GM12891 (cell line): ENCODE measurements around the gene DHRS3.

Experiments used
- POLR2A ChIP-seq: IDR thresholded peaks from 2 replicates; pipeline ENCODE4 v1.6.1; 2011; ENCODE audit warnings: low read depth, low read length, control low read depth
- POLR2AphosphoS5 ChIP-seq: IDR thresholded peaks from 2 replicates; pipeline ENCODE4 v1.6.1; 2011; ENCODE audit warnings: low read depth, low read length, control low read depth
- POU2F2 ChIP-seq: IDR thresholded peaks from 2 replicates; pipeline ENCODE4 v1.6.1; 2011; ENCODE audit warnings: low read depth, mild to moderate bottlenecking, control low read depth, low read length, moderate library complexity
- SPI1 ChIP-seq: IDR thresholded peaks from 2 replicates; pipeline ENCODE4 v1.6.1; 2011; ENCODE audit warnings: low read depth, low read length, control low read depth
- TAF1 ChIP-seq: IDR thresholded peaks from 2 replicates; pipeline ENCODE4 v1.6.1; 2011; ENCODE audit warnings: low read depth, low read length, control low read depth

DNA sequence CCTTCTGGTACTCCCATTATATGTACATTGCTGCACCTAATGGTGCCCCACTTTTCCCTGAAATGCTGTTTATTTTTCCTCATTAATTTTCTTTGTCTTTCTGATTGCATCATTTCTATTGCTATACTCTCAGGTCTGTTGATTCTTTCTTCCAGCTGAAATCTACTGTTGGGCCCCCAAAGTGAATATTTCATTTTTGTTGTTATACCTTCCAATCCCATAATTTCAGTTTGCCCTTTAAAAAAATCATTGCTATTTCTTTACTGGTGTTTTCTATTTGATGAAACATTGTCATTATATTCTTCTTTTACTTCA lies 22.9 kb upstream of the DHRS3 start:
- TF ChIP-seq POLR2A: no peak
- TF ChIP-seq TAF1: no peak
- TF ChIP-seq POLR2AphosphoS5: no peak
- TF ChIP-seq SPI1: no peak
- no peak for TF ChIP-seq POU2F2
